HepG2 (cell line): ENCODE results near the gene CTRL. TPM values are rescaled to one million over a fixed set of nuclear protein-coding genes. Genes with fewer than 3 reads are reported as not detected.

ENCODE experiments used
- CENPBD1 ChIP-seq: sonication (generic); formaldehyde crosslinking; IDR thresholded peaks from 2 replicates; pipeline ENCODE4 v1.8.0; 2022; ENCODE audit warnings: missing genetic modification reagents, low read depth, mild to moderate bottlenecking, borderline replicate concordance
- EEA1 ChIP-seq: sonication (generic); formaldehyde crosslinking; IDR thresholded peaks from 2 replicates; pipeline ENCODE4 v1.5.1; 2020; ENCODE audit warnings: mild to moderate bottlenecking, missing genetic modification reagents, borderline replicate concordance
- FOXO4 ChIP-seq: sonication (generic); formaldehyde crosslinking; conservative IDR thresholded peaks from 2 replicates; pipeline ENCODE4 v1.8.1; 2023; ENCODE audit warnings: missing genetic modification reagents
- HNF4A ChIP-seq: sonication (generic); formaldehyde crosslinking; IDR thresholded peaks from 2 replicates; pipeline ENCODE4 v1.4.0; 2020; ENCODE audit warnings: missing genetic modification reagents
- JUND ChIP-seq: sonication (generic); formaldehyde crosslinking; IDR thresholded peaks from 2 replicates; pipeline ENCODE4 v1.8.0; 2022; ENCODE audit warnings: mild to moderate bottlenecking, missing genetic modification reagents
- MAX ChIP-seq: IDR thresholded peaks from 2 replicates; pipeline ENCODE4 v1.6.1; 2012; ENCODE audit warnings: inconsistent platforms
- MED8 ChIP-seq: sonication (generic); formaldehyde crosslinking; IDR thresholded peaks from 2 replicates; pipeline ENCODE4 v1.8.1; 2023; ENCODE audit warnings: mild to moderate bottlenecking, missing genetic modification reagents; ENCODE audit not compliant: insufficient replicate concordance
- MTA1 ChIP-seq: sonication (generic); formaldehyde crosslinking; IDR thresholded peaks from 2 replicates; pipeline ENCODE4 v1.4.0; 2020; ENCODE audit warnings: missing genetic modification reagents, mild to moderate bottlenecking, borderline replicate concordance
- POLR2AphosphoS5 ChIP-seq: IDR thresholded peaks from 2 replicates; pipeline ENCODE4 v1.6.1; 2012; ENCODE audit warnings: low read depth, low read length
- ZC3H13 ChIP-seq: sonication (generic); formaldehyde crosslinking; IDR thresholded peaks from 2 replicates; pipeline ENCODE4 v1.8.1; 2023; ENCODE audit warnings: mild to moderate bottlenecking, missing genetic modification reagents, moderate library complexity
- ZNF318 ChIP-seq: sonication (generic); formaldehyde crosslinking; IDR thresholded peaks from 2 replicates; pipeline ENCODE4 v1.4.0; 2020; ENCODE audit warnings: mild to moderate bottlenecking, missing genetic modification reagents
- ZNF543 ChIP-seq: sonication (generic); formaldehyde crosslinking; IDR thresholded peaks from 2 replicates; pipeline ENCODE4 v1.4.0; 2020; ENCODE audit warnings: mild to moderate bottlenecking, missing genetic modification reagents
- ZNF709 ChIP-seq: sonication (generic); formaldehyde crosslinking; IDR thresholded peaks from 2 replicates; pipeline ENCODE4 v1.5.0; 2020; ENCODE audit warnings: mild to moderate bottlenecking, missing genetic modification reagents
- ZSCAN31 ChIP-seq: sonication (generic); formaldehyde crosslinking; IDR thresholded peaks from 2 replicates; pipeline ENCODE4 v1.5.0; 2020; ENCODE audit warnings: low read depth, mild to moderate bottlenecking, missing genetic modification reagents
- polyA plus RNA-seq, 8 experiments: library from polyadenylated mRNA; depleted of rRNA in 3 of 8; stranded (reverse) in 7 of 8; unstranded in 1 of 8; fragments of >200 nt; fragmentation: Illumina TruSeq in 4 of 8; extraction: Trizol in 4 of 8; gene quantifications; 2 replicates each; pipeline versions ENCODE4 v1.2.1 to v1.2.3, GENCODE V29; 2011 to 2016; ENCODE audit warnings: low read depth in 4 of 8, missing spikeins in 1 of 8, mixed read lengths in 1 of 8; ENCODE audit not compliant: insufficient read depth in 1 of 8
- total RNA-seq, 5 experiments: library from RNA; depleted of rRNA; stranded (reverse); fragments of >200 nt; fragmentation: Illumina TruSeq; extraction: Trizol; gene quantifications; 2 replicates each; pipeline ENCODE4 v1.2.3, GENCODE V29; 2016; ENCODE audit warnings: low read depth in 1 of 5

The CTRL gene
- total and polyA plus RNA-seq, 2 of the 13 experiments (the other 11 are each of a cell fraction or from before 2014, with no cell fraction given), result 1.9 to 2.7 TPM

- TF ChIP-seq ZNF318 (peak; percentile 86; the same call in 1 of the 2 replicates), HNF4A (CRISPR knock-in tag) (0 out of 2 replicates have a peak, but pooled peaks have one; percentile 19), MAX (no peak), CENPBD1 (CRISPR knock-in tag) (no peak), FOXO4 (CRISPR knock-in tag) (0 out of 2 replicates have a peak, but pooled peaks have one; percentile 10), ZNF543 (CRISPR knock-in tag) (peak; percentile 4; the same call in 1 of the 2 replicates), ZC3H13 (CRISPR knock-in tag) (peak; percentile 82; the same call in 1 of the 2 replicates), MED8 (CRISPR knock-in tag) (peak; percentile 24), ZNF709 (CRISPR knock-in tag) (0 out of 2 replicates have a peak, but pooled peaks have one; percentile 42), EEA1 (CRISPR knock-in tag) (0 out of 2 replicates have a peak, but pooled peaks have one; percentile 64), MTA1 (CRISPR knock-in tag) (peak; percentile 42; the same call in 1 of the 2 replicates), POLR2AphosphoS5 (peak; percentile 26; the same call in 1 of the 2 replicates), JUND (CRISPR knock-in tag) (no peak), ZSCAN31 (CRISPR knock-in tag) (0 out of 2 replicates have a peak, but pooled peaks have one; percentile 21)
These were observed 10.0 kb upstream of the CTRL start (continued) for GRCh38 chr16:67941469-67942199.
